ENCODE measurements around the gene SSTR5. TPM values are rescaled to one million over a fixed set of nuclear protein-coding genes. Genes with fewer than 3 reads are reported as not detected.

The SSTR5 gene
- total and polyA plus RNA-seq, 2 donors from 2014 or later: 6.7 TPM; not detected in 1

DNA sequence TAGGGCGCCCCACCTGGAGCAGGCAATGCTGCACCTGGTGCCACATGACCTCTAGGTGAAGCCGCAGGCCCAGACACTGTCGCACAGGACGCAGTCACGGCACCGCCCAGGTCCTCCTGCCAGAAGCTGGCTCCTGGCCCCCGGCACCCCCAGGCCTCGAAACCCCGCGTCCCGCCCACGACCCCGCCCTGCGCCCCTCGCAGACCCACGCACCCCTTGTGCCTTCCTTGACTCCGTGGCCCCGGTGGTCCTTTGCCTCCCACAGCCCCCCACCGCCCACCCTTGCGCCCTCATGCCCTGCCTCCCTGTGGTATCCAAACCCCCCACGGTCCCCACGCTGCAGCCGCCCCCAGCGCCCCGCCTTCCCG, 29.8 kb downstream of the SSTR5 start:
- Histone ChIP-seq H3K9me3 (ENCODE audit: control insufficient read depth in 2 of 3, insufficient read depth in 1 of 3, low read length in 3 of 3) (no peaks in the 10 kb centered on the region), H3K36me3 (ENCODE audit: control insufficient read depth in 2 of 3, insufficient read depth in 3 of 3, low read length in 3 of 3) (no peaks in the 10 kb centered on the region), H3K4me1 (ENCODE audit: control insufficient read depth in 2 of 3, insufficient read depth in 2 of 3, low read depth in 1 of 3, low read length in 3 of 3) (peaks cover 0 to 2% (median 0%) of the 10 kb centered on the region in 3 donors), H3K9ac (ENCODE audit: low read length in 3 of 3) (no peak overlapping the region), H3K4me3 (ENCODE audit: low read length in 3 of 3) (no peak overlapping the region), H3K27me3 (ENCODE audit: control insufficient read depth, insufficient read depth, low read length) (no peaks in the 10 kb centered on the region), H3K27ac (ENCODE audit: low read depth in 2 of 2, low read length in 2 of 2) (no peak overlapping the region)
- TF ChIP-seq, protein P1, sequence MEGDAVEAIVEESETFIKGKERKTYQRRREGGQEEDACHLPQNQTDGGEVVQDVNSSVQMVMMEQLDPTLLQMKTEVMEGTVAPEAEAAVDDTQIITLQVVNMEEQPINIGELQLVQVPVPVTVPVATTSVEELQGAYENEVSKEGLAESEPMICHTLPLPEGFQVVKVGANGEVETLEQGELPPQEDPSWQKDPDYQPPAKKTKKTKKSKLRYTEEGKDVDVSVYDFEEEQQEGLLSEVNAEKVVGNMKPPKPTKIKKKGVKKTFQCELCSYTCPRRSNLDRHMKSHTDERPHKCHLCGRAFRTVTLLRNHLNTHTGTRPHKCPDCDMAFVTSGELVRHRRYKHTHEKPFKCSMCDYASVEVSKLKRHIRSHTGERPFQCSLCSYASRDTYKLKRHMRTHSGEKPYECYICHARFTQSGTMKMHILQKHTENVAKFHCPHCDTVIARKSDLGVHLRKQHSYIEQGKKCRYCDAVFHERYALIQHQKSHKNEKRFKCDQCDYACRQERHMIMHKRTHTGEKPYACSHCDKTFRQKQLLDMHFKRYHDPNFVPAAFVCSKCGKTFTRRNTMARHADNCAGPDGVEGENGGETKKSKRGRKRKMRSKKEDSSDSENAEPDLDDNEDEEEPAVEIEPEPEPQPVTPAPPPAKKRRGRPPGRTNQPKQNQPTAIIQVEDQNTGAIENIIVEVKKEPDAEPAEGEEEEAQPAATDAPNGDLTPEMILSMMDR (IDR thresholded peaks at IDR 0.05; ENCODE audit: borderline replicate concordance, extremely low read depth, insufficient read depth): no peak
- FAIRE-seq: no peak
- DNase-seq: no peak
- intact Hi-C loops (cut with DNase I): no loop called here

DNA sequence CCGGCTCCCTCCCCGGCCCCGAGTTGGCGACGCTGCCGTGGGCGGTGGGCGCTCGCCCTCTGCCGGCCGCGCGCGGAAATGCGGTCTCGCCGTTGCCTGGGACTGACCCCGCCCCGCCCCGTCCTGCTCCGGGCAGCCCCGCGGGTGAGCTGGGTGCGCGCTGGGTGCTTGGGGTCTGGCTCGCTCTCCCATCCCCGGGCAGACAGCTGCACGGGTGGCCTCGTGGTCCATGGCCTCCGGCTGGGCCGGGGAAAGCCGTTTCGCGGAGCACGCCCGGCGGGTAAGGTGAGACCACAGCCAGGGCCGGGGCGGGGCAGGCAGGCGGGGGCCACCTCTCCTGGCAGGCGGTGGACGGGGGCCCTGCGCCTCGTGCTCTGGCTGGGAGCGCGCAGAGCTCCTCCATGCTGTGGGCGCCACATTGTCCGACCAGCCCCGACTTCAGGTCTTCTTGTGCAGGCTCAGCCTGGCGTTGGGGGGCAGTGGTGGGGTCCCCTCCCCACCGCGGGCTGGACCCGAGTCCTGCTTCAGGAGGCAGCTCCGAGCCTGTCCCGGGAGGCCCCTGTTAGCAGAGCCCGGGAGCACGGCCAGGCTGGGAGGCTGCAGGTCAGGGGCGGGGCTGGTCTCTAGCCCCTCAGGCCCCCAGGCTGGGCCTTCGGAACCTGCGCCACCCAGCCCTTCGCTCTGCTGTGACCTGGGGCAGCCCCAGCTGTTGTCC, 30.5 kb downstream of the SSTR5 start:
- intact Hi-C loops (cut with DNase I): no loop called here
- Histone ChIP-seq H3K9ac (ENCODE audit: low read length in 3 of 3) (no peak overlapping the region), H3K27ac (ENCODE audit: low read depth in 2 of 2, low read length in 2 of 2) (no peak overlapping the region), H3K9me3 (ENCODE audit: control insufficient read depth in 2 of 3, insufficient read depth in 1 of 3, low read length in 3 of 3) (no peaks in the 10 kb centered on the region), H3K4me3 (ENCODE audit: low read length in 3 of 3) (no peak overlapping the region), H3K27me3 (ENCODE audit: control insufficient read depth, insufficient read depth, low read length) (no peaks in the 10 kb centered on the region), H3K4me1 (ENCODE audit: control insufficient read depth in 2 of 3, insufficient read depth in 2 of 3, low read depth in 1 of 3, low read length in 3 of 3) (peaks cover 0 to 2% (median 0%) of the 10 kb centered on the region in 3 donors), H3K36me3 (ENCODE audit: control insufficient read depth in 2 of 3, insufficient read depth in 3 of 3, low read length in 3 of 3) (no peaks in the 10 kb centered on the region)
- FAIRE-seq (no peak), DNase-seq (peak in 3 of 5 donors; percentile 71 to 87 (median 74))
- TF ChIP-seq, protein P1 (IDR thresholded peaks at IDR 0.05; ENCODE audit: borderline replicate concordance, extremely low read depth, insufficient read depth): peak; percentile 91

DNA sequence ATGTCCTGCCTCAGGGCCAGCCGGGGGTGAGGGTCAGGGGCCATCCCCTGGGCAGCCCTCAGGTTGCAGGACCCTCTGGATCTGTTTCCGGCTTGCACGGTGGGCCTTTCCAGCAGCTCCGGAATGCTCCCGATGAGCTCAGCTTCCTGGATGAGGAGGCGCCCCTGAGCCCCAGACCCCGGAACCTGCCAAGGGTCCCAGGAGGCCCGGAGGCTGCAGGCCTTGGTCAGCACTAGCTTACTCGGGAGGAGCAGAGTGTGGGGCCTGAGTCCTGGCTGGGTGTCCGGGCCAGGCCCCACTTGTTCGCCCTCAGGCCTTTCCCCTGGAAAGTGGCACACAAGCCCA, 31.1 kb downstream of the SSTR5 start:
- Histone ChIP-seq H3K9me3 (ENCODE audit: control insufficient read depth in 2 of 3, insufficient read depth in 1 of 3, low read length in 3 of 3) (no peaks in the 10 kb centered on the region), H3K27me3 (ENCODE audit: control insufficient read depth, insufficient read depth, low read length) (no peaks in the 10 kb centered on the region), H3K27ac (ENCODE audit: low read depth in 2 of 2, low read length in 2 of 2) (no peak overlapping the region), H3K9ac (ENCODE audit: low read length in 3 of 3) (no peak overlapping the region), H3K4me1 (ENCODE audit: control insufficient read depth in 2 of 3, insufficient read depth in 2 of 3, low read depth in 1 of 3, low read length in 3 of 3) (peaks cover 0 to 6% (median 0%) of the 10 kb centered on the region in 3 donors), H3K36me3 (ENCODE audit: control insufficient read depth in 2 of 3, insufficient read depth in 3 of 3, low read length in 3 of 3) (no peaks in the 10 kb centered on the region), H3K4me3 (ENCODE audit: low read length in 3 of 3) (no peak overlapping the region)
- intact Hi-C loops (cut with DNase I): no loop called here
- TF ChIP-seq, protein P1 (IDR thresholded peaks at IDR 0.05; ENCODE audit: borderline replicate concordance, extremely low read depth, insufficient read depth): no peak
- FAIRE-seq (no peak), DNase-seq (no peak)
